Tibial artery (tissue), 4 donors: ENCODE measurements around the gene RPL41.
A peak's percentile ranks its signal among the peaks of the same experiment; 100 is the strongest.
"Not testable (repeated sequence)": the region's sequence is repeated elsewhere in the genome, so short reads cannot be mapped to it uniquely, and the experiment has no call there.

Experiments
- DNase-seq, 2 donors: peaks; one replicate each; pipeline ENCODE4 v3.0.0-alpha.2; 2019
- H3K27ac ChIP-seq, 2 donors: fragments of 200-600 bp; sonication (generic) in 1 of 2; 1 replicate in 1 of 2; 2 replicates in 1 of 2; pipeline ENCODE4 v1.5.1; 2018 to 2019; ENCODE audit warnings: mild to moderate bottlenecking in 1 of 2
- H3K27me3 ChIP-seq, 2 donors: fragments of 200-600 bp; sonication (generic) in 1 of 2; one replicate each; pipeline versions ENCODE4 v1.5.1 to v1.6.0; 2016 to 2019
- H3K36me3 ChIP-seq, 3 donors: fragments of 200-600 bp; sonication (generic) in 2 of 3; one replicate each; pipeline ENCODE4 v1.5.1; 2016 to 2019; ENCODE audit warnings: mild to moderate bottlenecking in 2 of 3
- H3K4me1 ChIP-seq, 4 donors: fragments of 200-600 bp; sonication (generic) in 2 of 4; 1 replicate in 3 of 4; 2 replicates in 1 of 4; pipeline ENCODE4 v1.5.1; 2016 to 2019
- H3K4me3 ChIP-seq, 2 donors: fragments of 200-600 bp; sonication (generic) in 1 of 2; 1 replicate in 1 of 2; 2 replicates in 1 of 2; pipeline ENCODE4 v1.5.1; 2018 to 2019; ENCODE audit warnings: mild to moderate bottlenecking in 2 of 2
- H3K9me3 ChIP-seq, 3 donors: fragments of 200-600 bp; sonication (generic) in 1 of 3; one replicate each; pipeline ENCODE4 v1.5.1; 2016 to 2019
- CTCF ChIP-seq, 2 experiments: fragments of 200-600 bp in 1 of 2; fragments of 450-650 bp in 1 of 2; IDR thresholded peaks; one replicate each; pipeline ENCODE4 v1.5.1; 2017 to 2019; ENCODE audit warnings: antibody characterized with exemption in 2 of 2, mild to moderate bottlenecking in 1 of 2, moderate library complexity in 1 of 2
- intact Hi-C: fragments of 100-400 bp; cut with DNase I; formaldehyde crosslinking; loops from one replicate; pipeline ENCODE4 v1.15.0; 2023; ENCODE audit warnings: low total_unique reads

RPL41 gene

GRCh38 chr12:56152756-56153677 is 36.6 kb downstream of the RPL41 start:
- H3K36me3 ChIP-seq: peaks cover 0 to 7% (median 0%) of the 10 kb centered on the region in 3 donors
- DNase-seq: no peak
- no peaks in the 10 kb centered on the region for H3K27me3 ChIP-seq
- no peaks in the 10 kb centered on the region for H3K9me3 ChIP-seq
- intact Hi-C loops: no loop called here
- peak overlapping the region; percentile 80 to 88 for H3K27ac ChIP-seq
- peaks cover 0 to 23% (median 17%) of the 10 kb centered on the region in 4 donors for H3K4me1 ChIP-seq
- peak overlapping the region; percentile 58 to 59 for H3K4me3 ChIP-seq
- no peak for TF ChIP-seq CTCF (IDR thresholded peaks at IDR 0.05)

GRCh38 chr12:56153678-56154065 is 37.2 kb downstream of the RPL41 start:
- intact Hi-C loops: no loop called here
- Histone ChIP-seq H3K4me1 (peaks cover 0 to 23% (median 17%) of the 10 kb centered on the region in 4 donors), H3K27ac (no peak overlapping the region), H3K36me3 (peaks cover 0 to 7% (median 0%) of the 10 kb centered on the region in 3 donors), H3K27me3 (no peaks in the 10 kb centered on the region), H3K4me3 (no peak overlapping the region), H3K9me3 (no peaks in the 10 kb centered on the region)
- DNase-seq: no peak
- TF ChIP-seq CTCF (IDR thresholded peaks at IDR 0.05): no peak

- no peak overlapping the region for H3K4me3 ChIP-seq
- no peak for DNase-seq
- H3K4me1 ChIP-seq: peaks cover 0 to 23% (median 17%) of the 10 kb centered on the region in 4 donors
- H3K27ac ChIP-seq: no peak overlapping the region
- peaks cover under 1 to 10% (median 1%) of the 10 kb centered on the region in 3 donors for H3K36me3 ChIP-seq
- H3K27me3 ChIP-seq: no peaks in the 10 kb centered on the region
- TF ChIP-seq CTCF (IDR thresholded peaks at IDR 0.05): no peak
- no peaks in the 10 kb centered on the region for H3K9me3 ChIP-seq
- intact Hi-C loops: no loop called here
Measured at GRCh38 chr12:56154246-56154771, 37.9 kb downstream of the RPL41 start.

- no peaks in the 10 kb centered on the region for H3K9me3 ChIP-seq
- no peak overlapping the region for H3K4me3 ChIP-seq
- H3K27me3 ChIP-seq: no peaks in the 10 kb centered on the region
- intact Hi-C loops: no loop called here
- peaks cover 6 to 15% (median 6%) of the 10 kb centered on the region in 3 donors for H3K36me3 ChIP-seq
- no peak for DNase-seq
- TF ChIP-seq CTCF (IDR thresholded peaks at IDR 0.05): no peak
- H3K4me1 ChIP-seq: peaks cover 0 to 25% (median 18%) of the 10 kb centered on the region in 4 donors
- H3K27ac ChIP-seq: no peak overlapping the region
Measured at GRCh38 chr12:56154818-56155217, 38.4 kb downstream of the RPL41 start.

- Histone ChIP-seq H3K27me3 (no peaks in the 10 kb centered on the region), H3K36me3 (peaks cover 11 to 21% (median 12%) of the 10 kb centered on the region in 3 donors), H3K9me3 (no peaks in the 10 kb centered on the region), H3K27ac (no peak overlapping the region), H3K4me3 (no peak overlapping the region), H3K4me1 (peaks cover 0 to 30% (median 22%) of the 10 kb centered on the region in 4 donors)
- no peak for TF ChIP-seq CTCF (IDR thresholded peaks at IDR 0.05)
- no peak for DNase-seq
- intact Hi-C loops: no loop called here
Measured at GRCh38 chr12:56155256-56155845, 38.9 kb downstream of the RPL41 start.

- Histone ChIP-seq H3K4me1 (peaks cover 0 to 39% (median 29%) of the 10 kb centered on the region in 4 donors), H3K4me3 (peak overlapping the region; percentile 77 to 93), H3K27ac (peak overlapping the region; percentile 95 to 99), H3K36me3 (peaks cover 24 to 34% (median 24%) of the 10 kb centered on the region in 3 donors)
- H3K27me3 ChIP-seq, DNase-seq, H3K9me3 ChIP-seq, intact Hi-C loops: not testable (repeated sequence)
Measured at GRCh38 chr12:56156464-56157200, 40.2 kb downstream of the RPL41 start.
